Measurements from ENCODE around the gene TSTD1. TPM values are rescaled to one million over a fixed set of nuclear protein-coding genes. Genes with fewer than 3 reads are reported as not detected.

The TSTD1 gene, protein sequence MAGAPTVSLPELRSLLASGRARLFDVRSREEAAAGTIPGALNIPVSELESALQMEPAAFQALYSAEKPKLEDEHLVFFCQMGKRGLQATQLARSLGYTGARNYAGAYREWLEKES
- 35.1 and 74.9 TPM in 2 replicates for polyA plus RNA-seq

DNA sequence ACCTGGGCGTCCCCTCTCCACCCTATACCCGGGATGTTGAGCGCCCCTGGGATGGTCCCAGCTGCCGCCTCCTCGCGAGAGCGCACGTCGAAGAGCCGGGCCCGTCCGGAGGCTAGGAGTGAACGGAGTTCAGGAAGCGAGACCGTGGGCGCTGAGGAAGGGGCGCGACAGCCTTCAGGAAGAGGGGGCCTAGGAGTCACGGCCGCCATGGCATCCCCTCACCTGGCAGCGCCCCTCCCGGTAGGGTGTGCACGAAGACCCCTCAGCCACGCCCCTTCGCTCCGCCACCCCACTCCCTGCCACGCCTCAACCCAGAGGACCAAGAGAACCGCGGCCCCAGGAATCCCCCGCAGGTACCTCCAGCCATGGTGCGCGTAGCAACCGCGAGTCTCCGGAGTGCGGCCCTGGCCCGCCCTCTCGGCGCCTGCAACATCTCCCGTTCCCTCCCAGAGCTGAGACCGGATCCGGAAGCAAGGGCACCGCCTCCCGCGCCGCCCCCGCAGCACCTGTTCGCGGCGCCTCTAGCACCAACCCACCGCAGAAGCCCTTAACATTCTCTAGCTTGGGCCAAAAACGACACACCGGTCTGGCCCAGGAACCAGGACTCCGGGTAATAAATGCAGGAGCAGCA, at the start of gene TSTD1:
Gene TSTD1 (minus strand): TSS at position 442 of the 631 bp plus-strand sequence. CDS start 75 bp downstream, at position 367.

DNA sequence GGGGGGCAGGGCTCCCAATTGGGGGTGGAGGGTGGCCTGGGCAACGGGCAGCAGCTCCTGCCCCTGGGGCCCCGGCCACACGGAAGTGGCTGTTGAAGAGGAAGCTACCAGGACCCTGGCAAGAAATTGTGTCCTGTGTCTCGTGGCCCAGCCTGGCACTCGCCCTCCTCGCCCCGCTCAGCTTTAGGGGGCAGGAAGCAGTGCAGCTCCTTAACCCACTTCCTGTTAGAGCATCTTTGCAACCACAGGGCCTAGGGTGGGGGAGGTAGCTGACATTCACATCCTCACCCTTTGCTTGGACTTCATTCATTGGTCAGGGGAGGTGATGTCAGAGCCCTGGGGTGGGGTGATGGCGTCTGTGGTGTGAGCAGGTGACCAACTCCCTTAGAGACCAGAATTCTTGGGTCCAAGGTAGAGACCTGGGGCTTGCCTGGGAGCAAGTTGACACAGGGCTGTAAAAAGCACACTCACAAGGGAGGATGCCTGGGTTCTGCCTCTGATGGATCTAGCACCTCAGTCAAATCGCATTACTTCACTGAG, 31.0 kb upstream of the TSTD1 start, which contains the start of gene ARHGAP30:
Gene ARHGAP30 (minus strand): TSS at position 161 of the 540 bp plus-strand sequence. CDS start 267 bp downstream, outside the sequence.

DNA sequence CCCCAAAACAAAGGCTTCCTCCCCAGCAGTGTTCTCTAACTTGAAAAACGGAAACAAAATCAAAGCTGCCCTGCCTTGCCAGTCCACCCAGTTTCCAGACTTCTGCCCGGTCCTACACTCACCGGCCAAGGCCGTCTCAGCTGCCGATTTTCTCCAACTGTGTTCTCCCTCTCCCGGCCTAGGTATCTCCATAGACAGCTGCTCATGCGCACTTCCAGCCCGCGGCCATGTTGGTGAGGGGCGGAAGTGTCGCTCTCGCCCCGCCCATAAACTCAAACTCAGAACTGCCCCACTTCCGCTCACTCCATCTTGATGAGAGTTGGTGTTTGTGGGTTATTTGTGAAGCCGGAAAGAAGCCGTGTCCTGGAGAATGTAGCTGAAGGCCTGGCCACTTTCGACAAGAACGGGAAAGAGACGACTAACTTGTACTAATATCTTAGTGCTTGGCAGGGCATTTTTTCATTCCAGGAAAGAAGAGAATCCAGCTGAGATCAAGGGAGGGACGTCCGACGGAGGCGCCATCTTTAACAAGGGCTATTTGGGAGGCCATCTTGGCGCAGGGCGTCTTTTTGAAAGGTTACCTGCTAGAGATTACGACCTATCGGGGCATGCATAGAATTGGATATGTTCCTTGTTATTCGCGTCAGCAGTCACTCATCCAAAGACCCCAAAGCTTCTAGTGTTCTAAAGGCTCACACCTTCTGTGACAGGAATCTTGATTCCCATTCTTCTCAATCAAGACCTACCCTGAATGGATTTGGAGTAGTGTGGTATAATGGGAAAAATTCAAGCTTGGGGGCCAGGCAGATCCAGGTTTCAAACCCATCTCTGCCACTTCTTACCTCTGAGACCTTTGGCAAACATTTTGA, 7.2 kb upstream of the TSTD1 start, which contains the start of gene USF1:
Gene USF1 (minus strand): TSS at position 242 of the 869 bp plus-strand sequence. CDS start 2,702 bp downstream, outside the sequence.

DNA sequence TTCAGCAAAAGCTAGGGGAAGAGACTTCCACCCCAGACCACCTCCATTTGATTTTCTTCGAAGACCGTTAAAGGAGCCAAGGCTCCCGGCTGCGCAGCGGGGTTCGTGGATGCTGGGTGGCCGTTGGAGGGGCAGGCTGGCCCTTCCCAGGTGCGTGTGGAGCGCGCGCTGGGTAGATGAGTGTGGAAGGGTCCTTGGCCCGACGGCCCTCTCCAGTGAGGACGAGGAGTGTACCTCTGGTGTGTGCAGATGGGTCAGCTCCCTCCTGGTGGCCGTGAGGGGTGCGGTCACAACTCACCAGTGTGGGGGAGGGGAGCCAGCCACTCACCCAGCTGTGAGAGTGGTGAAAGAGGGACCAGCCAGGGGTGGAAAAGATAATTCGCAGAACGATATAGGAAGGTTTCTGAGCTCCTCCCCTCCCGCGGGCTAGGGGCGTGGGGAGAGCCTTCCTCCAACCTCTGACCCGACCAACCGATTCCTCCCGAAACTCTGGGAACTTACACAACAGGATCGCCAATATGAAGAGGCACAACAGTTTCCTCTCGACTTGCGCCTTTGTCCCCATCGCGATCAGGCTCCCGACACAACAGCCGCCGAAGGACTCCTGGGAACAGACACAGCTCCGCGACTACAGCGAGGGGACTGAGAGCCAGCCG, 18.1 kb downstream of the TSTD1 start, which contains the start of gene F11R:
Gene F11R (minus strand): TSS at position 644 of the 656 bp plus-strand sequence. CDS start 79 bp downstream, at position 565.

Other genes with a start within 250 kb of the TSTD1 start
- not detected in 2 replicates for gene LY9, start 242.8 kb downstream of the TSTD1 start, polyA plus RNA-seq
- 0.47 TPM in 1 of 2 replicates, not detected in the other for gene CD244, start 176.1 kb downstream of the TSTD1 start, polyA plus RNA-seq
- gene ITLN1, start 153.8 kb downstream of the TSTD1 start, polyA plus RNA-seq: not detected in 2 replicates
- gene ITLN2, start 84.2 kb downstream of the TSTD1 start, polyA plus RNA-seq: not detected in 2 replicates
- 0.10 TPM in 1 of 2 replicates, not detected in the other for gene F11R, start 17.8 kb downstream of the TSTD1 start, polyA plus RNA-seq
- gene USF1, start 7.0 kb upstream of the TSTD1 start, polyA plus RNA-seq: 0.36 and 1.1 TPM in 2 replicates
- gene ARHGAP30, start 30.9 kb upstream of the TSTD1 start, polyA plus RNA-seq: 0.11 TPM in 1 of 2 replicates, not detected in the other
- gene NECTIN4, start 50.6 kb upstream of the TSTD1 start, polyA plus RNA-seq: not detected in 2 replicates
- gene KLHDC9, start 59.4 kb upstream of the TSTD1 start, polyA plus RNA-seq: 8.0 and 17.1 TPM in 2 replicates
- 92.1 and 97.1 TPM in 2 replicates for gene PFDN2, start 79.1 kb upstream of the TSTD1 start, polyA plus RNA-seq
- gene NIT1, start 79.1 kb upstream of the TSTD1 start, polyA plus RNA-seq: 35.5 and 38.5 TPM in 2 replicates
- gene DEDD, start 93.7 kb upstream of the TSTD1 start, polyA plus RNA-seq: 27.4 and 28.0 TPM in 2 replicates
- gene UFC1, start 115.0 kb upstream of the TSTD1 start, polyA plus RNA-seq: 301 and 305 TPM in 2 replicates
- 3.2 and 6.2 TPM in 2 replicates for gene USP21, start 120.5 kb upstream of the TSTD1 start, polyA plus RNA-seq
- gene PPOX, start 127.5 kb upstream of the TSTD1 start, polyA plus RNA-seq: 27.6 and 29.5 TPM in 2 replicates
- gene B4GALT3, start 138.5 kb upstream of the TSTD1 start, polyA plus RNA-seq: 6.5 and 12.7 TPM in 2 replicates
- 0.13 and 0.62 TPM in 2 replicates for gene ADAMTS4, start 160.1 kb upstream of the TSTD1 start, polyA plus RNA-seq
- gene NDUFS2, start 163.4 kb upstream of the TSTD1 start, polyA plus RNA-seq: 145 and 159 TPM in 2 replicates
- gene FCER1G, start 176.3 kb upstream of the TSTD1 start, polyA plus RNA-seq: 2.9 and 7.6 TPM in 2 replicates
- gene APOA2, start 184.7 kb upstream of the TSTD1 start, polyA plus RNA-seq: not detected in 2 replicates
- gene TOMM40L, start 187.1 kb upstream of the TSTD1 start, polyA plus RNA-seq: 9.1 and 11.9 TPM in 2 replicates
- 0.23 and 1.4 TPM in 2 replicates for gene NR1I3, start 199.2 kb upstream of the TSTD1 start, polyA plus RNA-seq
- gene PCP4L1, start 219.8 kb upstream of the TSTD1 start, polyA plus RNA-seq: 5.9 and 7.5 TPM in 2 replicates

Data from Purkinje cell (primary cell).